ENCODE data around the gene TBC1D14. TPM values are rescaled to one million over a fixed set of nuclear protein-coding genes. Genes with fewer than 3 reads are reported as not detected.

Gene TBC1D14
- total RNA-seq, 1 experiment from 2014 or later: 50.2 TPM

DNA sequence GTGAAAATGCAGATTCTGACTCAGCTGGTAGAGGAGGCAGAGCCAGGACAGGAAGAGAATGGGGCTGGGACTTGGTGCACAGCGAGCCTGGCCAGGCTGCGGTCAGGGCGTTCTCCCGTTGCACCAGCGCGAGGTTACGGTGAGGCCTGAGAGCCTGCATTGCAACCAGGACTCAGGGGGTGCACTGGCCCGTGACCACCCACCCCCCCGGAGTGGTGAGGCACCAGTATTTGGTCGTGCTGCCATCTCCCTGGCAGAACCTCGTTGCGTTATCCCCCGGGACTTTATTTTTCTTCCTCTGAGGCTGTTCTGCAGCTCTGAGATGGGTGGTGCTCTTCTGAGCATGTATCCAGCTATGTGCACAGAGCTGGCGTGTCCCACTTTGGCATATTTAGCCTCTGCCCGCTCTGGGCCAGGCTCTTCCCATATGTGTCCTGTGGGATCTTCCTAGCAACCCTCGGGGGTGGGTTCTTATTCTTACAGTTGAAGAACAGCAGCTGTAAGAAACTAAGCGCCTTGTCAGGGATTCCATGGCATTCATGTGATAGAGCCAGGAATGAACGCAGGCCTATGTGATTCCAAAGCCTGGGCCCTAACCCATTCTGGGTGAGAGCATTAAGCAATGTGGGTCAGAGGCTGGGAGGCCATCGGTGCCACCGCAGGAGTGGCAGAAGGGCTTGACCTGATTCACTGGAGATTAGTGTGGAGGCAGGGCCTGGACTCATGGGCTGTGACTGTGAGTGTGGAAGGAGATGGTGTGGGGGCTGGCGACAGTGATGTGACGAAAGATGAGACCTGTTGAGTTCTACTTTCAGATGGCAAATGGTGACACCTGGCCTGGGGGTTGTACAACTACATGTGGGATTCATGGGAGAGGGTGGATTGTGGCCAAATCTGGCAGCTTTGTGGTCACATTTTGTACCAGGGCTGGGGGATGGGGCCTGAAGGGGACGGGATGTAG lies 136.6 kb downstream of the TBC1D14 start:
- no peak overlapping the region for H2AK5ac ChIP-seq (ENCODE audit: insufficient read length, low read length)
- no peak overlapping the region for H2BK12ac ChIP-seq (ENCODE audit: insufficient read length, low read depth, low read length)
- Mint-ChIP-seq H3K27ac (peak overlapping the region in 1 of 3 experiments; percentile 15; a peak in 1 of 7 replicates), H3K9me3 (no peaks in the 10 kb centered on the region), H3K4me1 (peaks cover 33 to 40% of the 10 kb centered on the region in 2 experiments), H3K27me3 (ENCODE audit: low read depth) (peaks cover 21% of the 10 kb centered on the region), H3K4me3 (peak overlapping the region in 1 of 2 experiments; percentile 28; a peak in 2 of 5 replicates), H3K36me3 (ENCODE audit: insufficient read depth in 1 of 3, low read depth in 3 of 3) (no peaks in the 10 kb centered on the region; a peak in 2 of 7 replicates)
- TF ChIP-seq, protein P1, sequence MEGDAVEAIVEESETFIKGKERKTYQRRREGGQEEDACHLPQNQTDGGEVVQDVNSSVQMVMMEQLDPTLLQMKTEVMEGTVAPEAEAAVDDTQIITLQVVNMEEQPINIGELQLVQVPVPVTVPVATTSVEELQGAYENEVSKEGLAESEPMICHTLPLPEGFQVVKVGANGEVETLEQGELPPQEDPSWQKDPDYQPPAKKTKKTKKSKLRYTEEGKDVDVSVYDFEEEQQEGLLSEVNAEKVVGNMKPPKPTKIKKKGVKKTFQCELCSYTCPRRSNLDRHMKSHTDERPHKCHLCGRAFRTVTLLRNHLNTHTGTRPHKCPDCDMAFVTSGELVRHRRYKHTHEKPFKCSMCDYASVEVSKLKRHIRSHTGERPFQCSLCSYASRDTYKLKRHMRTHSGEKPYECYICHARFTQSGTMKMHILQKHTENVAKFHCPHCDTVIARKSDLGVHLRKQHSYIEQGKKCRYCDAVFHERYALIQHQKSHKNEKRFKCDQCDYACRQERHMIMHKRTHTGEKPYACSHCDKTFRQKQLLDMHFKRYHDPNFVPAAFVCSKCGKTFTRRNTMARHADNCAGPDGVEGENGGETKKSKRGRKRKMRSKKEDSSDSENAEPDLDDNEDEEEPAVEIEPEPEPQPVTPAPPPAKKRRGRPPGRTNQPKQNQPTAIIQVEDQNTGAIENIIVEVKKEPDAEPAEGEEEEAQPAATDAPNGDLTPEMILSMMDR (conservative IDR thresholded peaks at IDR 0.05): no peak
- no peak overlapping the region for H2BK15ac ChIP-seq (ENCODE audit: low read depth, low read length)
- H4K5ac ChIP-seq (ENCODE audit: insufficient read length, low read depth, low read length): no peak overlapping the region
- H3K14ac ChIP-seq (ENCODE audit: insufficient read depth, low read length): no peak overlapping the region
- no CpG with 5 or more reads among the region's 23 CpGs for whole genome bisulfite sequencing (ENCODE audit: extremely low coverage, insufficient read length, low lambda C conversion rate)
- H3K18ac ChIP-seq (ENCODE audit: insufficient read length, low read depth, low read length): no peak overlapping the region
- H3K9ac ChIP-seq (ENCODE audit: extremely low read depth, insufficient read length, low read length): no peak overlapping the region
- H3K23me2 ChIP-seq (ENCODE audit: insufficient read length, low read depth, low read length, poor library complexity, severe bottlenecking): peaks cover 19% of the 10 kb centered on the region
- no peak overlapping the region for H2AFZ ChIP-seq (ENCODE audit: low read length)
- no peak overlapping the region for H4K91ac ChIP-seq (ENCODE audit: insufficient read length, low read depth, low read length)
- H3K79me1 ChIP-seq (ENCODE audit: insufficient read depth, low read depth, low read length, poor library complexity, severe bottlenecking): peaks cover 4% of the 10 kb centered on the region
- no peak overlapping the region for H4K8ac ChIP-seq (replicated peaks; ENCODE audit: insufficient read length, low read depth, low read length)
- H4K20me1 ChIP-seq (ENCODE audit: control insufficient read depth, insufficient read depth, insufficient read length): no peaks in the 10 kb centered on the region
- peaks cover 9% of the 10 kb centered on the region; the same call in 1 of the 2 replicates for H3K27me3 ChIP-seq (ENCODE audit: insufficient read depth, low read length)
- H3K4me1 ChIP-seq (ENCODE audit: insufficient read depth, low read length): peaks cover 3% of the 10 kb centered on the region; the same call in 1 of the 2 replicates
- H2BK20ac ChIP-seq (ENCODE audit: low read depth, low read length, poor library complexity, severe bottlenecking): no peak overlapping the region
- no peak overlapping the region for H3K56ac ChIP-seq (ENCODE audit: insufficient read length, low read depth, low read length)
- H2BK5ac ChIP-seq (ENCODE audit: insufficient read length, low read length): no peak overlapping the region
- no peak overlapping the region for H3K27ac ChIP-seq (ENCODE audit: insufficient read length, low read depth, low read length)
- no peak overlapping the region for H3T11ph ChIP-seq (ENCODE audit: low read length)
- no peak overlapping the region for H2BK120ac ChIP-seq (ENCODE audit: low read depth, low read length, poor library complexity, severe bottlenecking)
- no peak overlapping the region for H3K4me2 ChIP-seq (ENCODE audit: insufficient read depth, insufficient read length, low read length)
- H3K9me3 ChIP-seq (ENCODE audit: control insufficient read depth, low read depth, low read length): no peaks in the 10 kb centered on the region
- H3K4ac ChIP-seq (ENCODE audit: low read depth, low read length): no peak overlapping the region
- H3K23ac ChIP-seq (ENCODE audit: insufficient read length, low read depth, low read length): no peak overlapping the region
- DNase-seq: no peak
- peaks cover 10% of the 10 kb centered on the region for H3K79me2 ChIP-seq (ENCODE audit: insufficient read depth, low read length)
